GM12875 (cell line): ENCODE data around the gene DGKB.

Source experiments
- H3K4me3 ChIP-seq: one replicate; pipeline ENCODE4 v1.5.1; 2011; ENCODE audit warnings: low read depth, low read length, control low read depth
- TF ChIP-seq, protein P1 (sequence below): IDR thresholded peaks from 2 replicates; pipeline ENCODE4 v1.5.1; 2011; ENCODE audit warnings: low read depth, mild to moderate bottlenecking, control low read depth, inconsistent platforms, low read length, moderate library complexity, borderline replicate concordance; ENCODE audit not compliant: insufficient read depth

DGKB gene

DNA sequence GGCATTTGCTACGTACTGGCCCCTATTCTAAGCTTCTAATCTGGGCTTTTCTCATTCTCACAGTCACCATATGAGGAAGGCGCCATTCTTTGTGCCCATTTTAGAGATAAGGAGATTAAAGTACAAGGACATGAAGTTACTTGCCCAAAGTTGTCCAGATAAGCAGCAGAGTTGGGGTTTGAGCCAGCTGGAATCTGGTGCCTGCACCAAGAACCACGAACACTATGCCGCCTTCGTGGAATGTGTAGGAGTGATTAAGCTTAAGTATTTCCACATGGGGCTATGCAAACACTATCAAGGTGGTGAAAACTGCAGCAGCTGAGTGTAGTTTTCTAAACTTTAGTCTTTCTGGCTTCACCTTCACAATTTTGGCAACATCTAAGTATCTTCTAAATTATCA lies 570.4 kb downstream of the DGKB start:
- no peak overlapping the region for H3K4me3 ChIP-seq
- TF ChIP-seq, protein P1, sequence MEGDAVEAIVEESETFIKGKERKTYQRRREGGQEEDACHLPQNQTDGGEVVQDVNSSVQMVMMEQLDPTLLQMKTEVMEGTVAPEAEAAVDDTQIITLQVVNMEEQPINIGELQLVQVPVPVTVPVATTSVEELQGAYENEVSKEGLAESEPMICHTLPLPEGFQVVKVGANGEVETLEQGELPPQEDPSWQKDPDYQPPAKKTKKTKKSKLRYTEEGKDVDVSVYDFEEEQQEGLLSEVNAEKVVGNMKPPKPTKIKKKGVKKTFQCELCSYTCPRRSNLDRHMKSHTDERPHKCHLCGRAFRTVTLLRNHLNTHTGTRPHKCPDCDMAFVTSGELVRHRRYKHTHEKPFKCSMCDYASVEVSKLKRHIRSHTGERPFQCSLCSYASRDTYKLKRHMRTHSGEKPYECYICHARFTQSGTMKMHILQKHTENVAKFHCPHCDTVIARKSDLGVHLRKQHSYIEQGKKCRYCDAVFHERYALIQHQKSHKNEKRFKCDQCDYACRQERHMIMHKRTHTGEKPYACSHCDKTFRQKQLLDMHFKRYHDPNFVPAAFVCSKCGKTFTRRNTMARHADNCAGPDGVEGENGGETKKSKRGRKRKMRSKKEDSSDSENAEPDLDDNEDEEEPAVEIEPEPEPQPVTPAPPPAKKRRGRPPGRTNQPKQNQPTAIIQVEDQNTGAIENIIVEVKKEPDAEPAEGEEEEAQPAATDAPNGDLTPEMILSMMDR: no peak

DNA sequence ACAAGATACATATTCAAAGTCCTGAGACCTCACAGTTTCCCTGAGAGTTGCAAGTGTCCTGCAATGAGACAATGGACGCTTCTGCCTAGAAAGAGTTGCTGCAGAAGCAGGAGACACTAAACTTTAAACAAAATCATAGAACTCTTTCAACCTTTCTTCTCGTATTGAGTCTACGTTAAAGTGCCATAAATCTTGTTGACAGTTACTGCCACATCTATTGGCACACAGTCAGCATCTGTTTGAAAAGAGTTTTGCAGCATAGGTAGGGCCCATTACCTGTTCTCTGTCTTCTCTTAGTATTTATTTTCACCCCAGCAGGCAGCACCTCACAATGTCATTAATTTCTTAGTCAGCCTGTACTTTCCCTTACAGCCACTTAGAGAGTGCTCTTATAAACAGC lies 577.8 kb downstream of the DGKB start:
- TF ChIP-seq, protein P1: no peak

DNA sequence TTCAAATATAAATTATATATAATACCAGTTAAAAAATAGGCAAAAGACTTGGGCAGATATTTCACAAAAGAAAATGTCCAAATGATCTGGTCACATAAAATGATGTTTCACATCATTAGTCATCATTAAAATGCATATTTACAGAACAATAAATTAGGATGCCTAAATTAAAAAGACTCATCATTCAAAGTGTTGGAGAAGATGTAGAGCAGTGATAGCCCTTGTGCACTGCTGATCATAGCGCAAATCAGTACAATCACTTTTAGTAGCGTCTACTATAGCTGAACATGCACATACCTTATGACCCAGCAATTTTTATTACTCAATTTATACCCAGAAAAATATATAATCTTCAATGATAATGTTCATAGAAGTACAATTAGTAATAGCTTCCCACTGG lies 579.8 kb downstream of the DGKB start:
- H3K4me3 ChIP-seq: no peak overlapping the region
- TF ChIP-seq, protein P1: no peak

More for the DNA sequence above, 577.8 kb downstream of the DGKB start:
- H3K4me3 ChIP-seq: no peak overlapping the region

DNA sequence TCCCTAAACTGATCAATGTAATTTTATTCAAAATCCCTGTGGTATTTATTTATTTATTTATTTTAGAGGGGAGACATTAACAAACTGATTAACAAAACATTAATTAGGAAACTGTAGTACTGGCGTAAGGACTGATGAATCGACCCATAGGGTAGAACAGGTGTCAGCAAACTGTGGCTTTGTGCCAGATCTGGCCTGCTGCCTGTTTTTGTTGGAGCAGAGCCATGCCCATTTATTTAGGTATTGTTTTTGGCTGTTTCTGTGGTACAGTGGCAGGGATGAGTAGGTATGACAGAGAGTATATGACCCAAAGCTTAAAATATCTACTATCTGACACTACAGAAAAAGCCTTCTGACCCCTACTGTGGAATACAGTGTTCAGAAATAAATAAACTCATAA lies 580.6 kb downstream of the DGKB start:
- TF ChIP-seq, protein P1: no peak

DNA sequence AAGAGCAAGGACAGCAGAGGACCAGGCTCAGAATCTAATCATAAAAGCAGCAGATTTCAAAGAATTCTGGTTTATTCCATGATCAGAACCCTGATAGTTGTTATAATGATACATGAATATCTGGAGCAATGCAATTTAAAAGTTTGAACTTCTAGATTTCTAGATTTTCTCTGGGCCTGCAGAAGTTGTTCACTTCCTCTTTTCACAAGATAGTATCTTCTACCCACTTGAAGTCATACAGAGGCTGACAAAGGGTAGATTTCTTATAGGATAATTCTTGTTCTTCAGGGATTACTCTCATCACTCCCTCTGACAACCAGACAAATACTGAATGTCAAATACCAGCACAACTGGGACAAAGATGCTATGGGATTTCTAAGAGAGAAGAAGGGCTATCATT lies 593.1 kb downstream of the DGKB start:
- H3K4me3 ChIP-seq: no peak overlapping the region
- TF ChIP-seq, protein P1: no peak

More for the DNA sequence above, 580.6 kb downstream of the DGKB start:
- no peak overlapping the region for H3K4me3 ChIP-seq

DNA sequence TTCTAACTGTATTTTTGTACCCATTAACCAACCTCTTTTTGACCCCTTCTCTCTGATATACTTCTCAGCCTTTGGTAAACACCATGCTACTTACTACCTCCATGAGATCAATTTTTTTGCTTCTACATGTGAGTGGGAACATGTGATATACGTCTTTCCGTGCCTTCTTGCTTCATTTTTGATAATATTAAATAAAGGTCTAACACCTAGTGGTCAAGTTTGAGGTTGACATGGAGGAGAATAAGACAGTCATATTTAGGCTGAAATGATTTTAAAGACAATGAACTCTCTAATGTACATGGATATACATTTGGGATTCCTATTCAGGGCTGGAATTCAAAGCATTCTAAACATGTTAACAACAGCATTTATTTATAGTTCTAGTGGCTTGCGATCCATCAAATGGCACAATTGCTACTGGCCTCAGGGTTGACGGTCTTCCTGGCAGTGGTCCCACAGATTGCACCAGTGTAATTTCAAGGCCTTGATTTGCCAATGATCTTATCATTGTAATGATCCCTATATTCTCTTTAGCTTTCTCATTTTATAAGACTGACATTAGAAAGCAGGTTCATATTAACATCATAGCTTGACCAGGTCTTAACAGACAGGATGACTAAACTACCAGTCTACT lies 597.2 kb downstream of the DGKB start:
- H3K4me3 ChIP-seq: no peak overlapping the region
- TF ChIP-seq, protein P1: no peak

DNA sequence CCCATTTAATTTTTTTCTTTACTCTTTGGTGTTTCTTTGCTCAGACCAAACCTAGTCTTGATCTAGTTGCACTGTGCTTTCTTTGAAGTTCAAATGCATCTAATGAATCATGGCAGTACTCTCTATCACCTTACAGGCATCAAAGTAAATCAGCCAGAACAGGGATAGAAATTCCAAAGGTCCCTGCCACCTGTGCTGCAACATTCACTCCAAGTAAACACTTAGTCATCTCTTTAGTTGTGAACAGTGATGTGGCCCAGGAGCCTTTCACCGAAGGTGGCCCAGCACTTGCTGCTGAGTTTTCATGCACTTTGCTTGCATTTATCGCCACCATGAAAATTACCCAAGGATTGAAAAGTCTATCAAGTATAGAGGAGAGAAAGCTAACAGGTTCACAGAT lies 599.0 kb downstream of the DGKB start:
- H3K4me3 ChIP-seq: no peak overlapping the region
- TF ChIP-seq, protein P1: no peak
